ENCODE data around the gene FBXO42. TPM values are rescaled to one million over a fixed set of nuclear protein-coding genes. Genes with fewer than 3 reads are reported as not detected.

Gene FBXO42
- total and polyA plus RNA-seq, 9 of the 15 experiments (the other 6 are each of a cell fraction or from before 2014, with no cell fraction given) = 7.2 to 24.8 (median 17.4) TPM

- TF ChIP-seq, protein P1, sequence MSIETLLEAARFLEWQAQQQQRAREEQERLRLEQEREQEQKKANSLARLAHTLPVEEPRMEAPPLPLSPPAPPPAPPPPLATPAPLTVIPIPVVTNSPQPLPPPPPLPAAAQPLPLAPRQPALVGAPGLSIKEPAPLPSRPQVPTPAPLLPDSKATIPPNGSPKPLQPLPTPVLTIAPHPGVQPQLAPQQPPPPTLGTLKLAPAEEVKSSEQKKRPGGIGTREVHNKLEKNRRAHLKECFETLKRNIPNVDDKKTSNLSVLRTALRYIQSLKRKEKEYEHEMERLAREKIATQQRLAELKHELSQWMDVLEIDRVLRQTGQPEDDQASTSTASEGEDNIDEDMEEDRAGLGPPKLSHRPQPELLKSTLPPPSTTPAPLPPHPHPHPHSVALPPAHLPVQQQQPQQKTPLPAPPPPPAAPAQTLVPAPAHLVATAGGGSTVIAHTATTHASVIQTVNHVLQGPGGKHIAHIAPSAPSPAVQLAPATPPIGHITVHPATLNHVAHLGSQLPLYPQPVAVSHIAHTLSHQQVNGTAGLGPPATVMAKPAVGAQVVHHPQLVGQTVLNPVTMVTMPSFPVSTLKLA (conservative IDR thresholded peaks at IDR 0.05) = peak in 1 of 2 experiments; percentile 79; a peak in 3 of 4 replicates
- TF ChIP-seq ARID3B (CRISPR knock-in tag; IDR thresholded peaks at IDR 0.05; ENCODE audit: borderline replicate concordance) (no peak), HDAC3 (IDR thresholded peaks at IDR 0.05; ENCODE audit: borderline replicate concordance, partially characterized antibody) (peak; percentile 23), CHAMP1 (IDR thresholded peaks at IDR 0.05) (0 out of 2 replicates have a peak, but pooled peaks have one; percentile 28), BDP1 (IDR thresholded peaks at IDR 0.05; ENCODE audit: insufficient read depth, insufficient read length) (no peak), STAT5A (IDR thresholded peaks at IDR 0.05; ENCODE audit: borderline replicate concordance, low read length) (peak; percentile 42; the same call in 1 of the 2 replicates), CHCHD3 (CRISPR knock-in tag; IDR thresholded peaks at IDR 0.05) (no peak), MYNN (IDR thresholded peaks at IDR 0.05) (0 out of 2 replicates have a peak, but pooled peaks have one; percentile 37), MYNN (CRISPR knock-in tag; IDR thresholded peaks at IDR 0.05) (no peak), NRF1 (conservative IDR thresholded peaks at IDR 0.05 in 1 of 2, IDR thresholded peaks at IDR 0.05 in 1 of 2) (peak; percentile 98), ZBTB17 (CRISPR knock-in tag; IDR thresholded peaks at IDR 0.05) (peak; percentile 43; the same call in 1 of the 2 replicates), BRF1 (IDR thresholded peaks at IDR 0.05; ENCODE audit: borderline replicate concordance, extremely low read depth, insufficient read length) (no peak), ARID1B (IDR thresholded peaks at IDR 0.05) (no peak), CREB3 (tag; conservative IDR thresholded peaks at IDR 0.05; ENCODE audit: low read depth) (peak; percentile 88), ZNF445 (CRISPR knock-in tag; IDR thresholded peaks at IDR 0.05; ENCODE audit: low read depth) (no peak), ERF (CRISPR knock-in tag; IDR thresholded peaks at IDR 0.05) (no peak)
- TF ChIP-seq, protein P2, sequence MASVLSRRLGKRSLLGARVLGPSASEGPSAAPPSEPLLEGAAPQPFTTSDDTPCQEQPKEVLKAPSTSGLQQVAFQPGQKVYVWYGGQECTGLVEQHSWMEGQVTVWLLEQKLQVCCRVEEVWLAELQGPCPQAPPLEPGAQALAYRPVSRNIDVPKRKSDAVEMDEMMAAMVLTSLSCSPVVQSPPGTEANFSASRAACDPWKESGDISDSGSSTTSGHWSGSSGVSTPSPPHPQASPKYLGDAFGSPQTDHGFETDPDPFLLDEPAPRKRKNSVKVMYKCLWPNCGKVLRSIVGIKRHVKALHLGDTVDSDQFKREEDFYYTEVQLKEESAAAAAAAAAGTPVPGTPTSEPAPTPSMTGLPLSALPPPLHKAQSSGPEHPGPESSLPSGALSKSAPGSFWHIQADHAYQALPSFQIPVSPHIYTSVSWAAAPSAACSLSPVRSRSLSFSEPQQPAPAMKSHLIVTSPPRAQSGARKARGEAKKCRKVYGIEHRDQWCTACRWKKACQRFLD (CRISPR knock-in tag; IDR thresholded peaks at IDR 0.05) = peak; percentile 97
- TF ChIP-seq, protein P3, sequence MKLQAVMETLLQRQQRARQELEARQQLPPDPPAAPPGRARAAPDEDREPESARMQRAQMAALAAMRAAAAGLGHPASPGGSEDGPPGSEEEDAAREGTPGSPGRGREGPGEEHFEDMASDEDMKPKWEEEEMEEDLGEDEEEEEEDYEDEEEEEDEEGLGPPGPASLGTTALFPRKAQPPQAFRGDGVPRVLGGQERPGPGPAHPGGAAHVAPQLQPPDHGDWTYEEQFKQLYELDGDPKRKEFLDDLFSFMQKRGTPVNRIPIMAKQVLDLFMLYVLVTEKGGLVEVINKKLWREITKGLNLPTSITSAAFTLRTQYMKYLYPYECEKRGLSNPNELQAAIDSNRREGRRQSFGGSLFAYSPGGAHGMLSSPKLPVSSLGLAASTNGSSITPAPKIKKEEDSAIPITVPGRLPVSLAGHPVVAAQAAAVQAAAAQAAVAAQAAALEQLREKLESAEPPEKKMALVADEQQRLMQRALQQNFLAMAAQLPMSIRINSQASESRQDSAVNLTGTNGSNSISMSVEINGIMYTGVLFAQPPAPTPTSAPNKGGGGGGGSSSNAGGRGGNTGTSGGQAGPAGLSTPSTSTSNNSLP (IDR thresholded peaks at IDR 0.05; ENCODE audit: borderline replicate concordance, low read depth, low read length) = peak; percentile 68; the same call in 1 of the 2 replicates
Measured at GRCh38 chr1:16366722-16367257, 14.5 kb upstream of the FBXO42 start, which contains the start of gene SZRD1 (continued).

Data from K562 (cell line).